ENCODE measurements around the gene EXOC2.

- TF ChIP-seq NFRKB (IDR thresholded peaks at IDR 0.05) (no peak), ELF4 (IDR thresholded peaks at IDR 0.05) (no peak), TARDBP (IDR thresholded peaks at IDR 0.05) (no peak), SUZ12 (IDR thresholded peaks at IDR 0.05) (no peak), FOXK2 (IDR thresholded peaks at IDR 0.05) (no peak), FOXA1 (IDR thresholded peaks at IDR 0.05) (no peak), BHLHE40 (IDR thresholded peaks at IDR 0.05; ENCODE audit: borderline replicate concordance) (no peak)
These were observed 203.2 kb downstream of the EXOC2 start for GRCh38 chr6:489762-490161.
